GM21737 (cell line): ENCODE results near the gene UGGT2.
"Not testable (repeated sequence)": the region's sequence is repeated elsewhere in the genome, so short reads cannot be mapped to it uniquely, and the experiment has no call there.

Experiments used
- ATAC-seq: cut with Tn5 transposase; IDR thresholded peaks from one replicate; pipeline ENCODE4 v1.9.1; 2021; ENCODE audit warnings: mild to moderate bottlenecking, moderate library complexity; ENCODE audit not compliant: unreplicated experiment

UGGT2 gene

GRCh38 chr13:96053003-96053703, at the start of gene UGGT2:
TSS of gene UGGT2 (minus strand) at chr13:96053401. CDS start at chr13:96053312, 89 bp downstream.
- peak; percentile 99 for ATAC-seq

GRCh38 chr13:96100457-96101220, 47.4 kb upstream of the UGGT2 start:
- no peak for ATAC-seq

GRCh38 chr13:96093296-96094006, 40.2 kb upstream of the UGGT2 start:
- ATAC-seq, result no peak

GRCh38 chr13:96091164-96092117, 38.2 kb upstream of the UGGT2 start:
- ATAC-seq, result no peak

DNA sequence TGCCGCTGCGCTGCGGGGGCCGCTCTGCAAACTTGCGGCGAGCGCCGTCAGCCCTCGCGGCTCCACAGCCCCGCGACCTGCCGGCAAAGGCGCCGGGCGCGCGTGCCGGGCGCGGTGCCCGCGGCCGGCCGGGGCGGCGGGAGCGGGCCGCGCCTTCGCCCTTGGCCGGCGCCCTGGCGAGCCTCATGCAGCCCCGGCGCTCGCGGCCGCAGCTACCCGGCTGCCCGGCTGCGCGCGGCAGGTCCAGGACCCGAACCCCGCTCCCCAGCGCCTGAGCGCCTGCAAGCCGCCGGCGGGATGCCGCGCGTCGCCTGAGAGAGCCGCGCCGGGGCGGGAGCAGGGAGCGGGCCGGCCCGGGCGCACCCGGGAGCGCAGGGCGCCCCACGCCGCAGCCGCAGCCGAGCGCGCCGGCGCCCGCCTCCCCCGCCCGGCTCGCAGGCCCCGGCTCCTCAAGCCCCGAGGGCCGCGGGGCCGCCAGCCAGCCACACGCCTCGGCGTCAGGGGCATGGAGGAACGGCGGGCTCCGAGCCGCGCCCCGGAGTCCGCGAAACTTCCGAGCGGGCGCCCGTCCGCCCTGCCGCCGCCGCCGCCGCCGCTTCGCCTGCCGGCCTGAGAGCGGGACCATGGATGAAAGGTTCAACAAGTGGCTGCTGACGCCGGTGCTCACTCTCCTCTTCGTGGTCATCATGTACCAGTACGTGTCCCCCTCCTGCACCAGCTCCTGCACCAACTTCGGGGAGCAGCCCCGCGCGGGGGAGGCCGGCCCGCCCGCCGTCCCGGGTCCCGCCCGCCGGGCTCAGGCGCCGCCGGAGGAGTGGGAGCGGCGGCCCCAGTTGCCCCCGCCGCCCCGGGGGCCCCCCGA, 37.3 kb upstream of the UGGT2 start:
- no peak for ATAC-seq

DNA sequence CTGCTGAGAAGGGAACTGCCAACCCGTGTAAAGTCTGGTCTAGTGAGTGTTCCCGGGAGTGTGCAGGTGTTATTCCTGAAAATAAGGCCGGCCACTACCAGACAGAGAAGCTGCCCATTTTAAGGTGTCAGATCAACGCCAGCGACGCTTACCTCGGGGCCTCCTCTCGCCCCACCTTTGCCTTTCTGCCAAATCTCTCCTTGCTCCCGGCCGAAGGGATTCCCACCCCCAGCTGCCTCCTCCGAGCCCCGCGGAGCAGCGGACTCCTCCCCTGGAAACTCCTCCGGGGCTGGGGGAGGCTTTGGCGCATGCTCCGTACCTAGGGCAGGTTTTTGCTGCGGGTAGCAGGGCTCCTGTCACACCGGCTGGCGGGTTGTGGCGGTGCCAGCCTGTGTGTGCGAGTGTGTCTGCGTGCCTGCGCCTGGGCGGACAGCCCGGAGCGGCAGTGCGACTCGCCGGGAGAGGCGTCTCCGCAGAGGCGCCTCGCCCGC, 36.6 kb upstream of the UGGT2 start, which contains the start of gene HS6ST3:
Gene HS6ST3 (plus strand): TSS at position 359 of the 491 bp plus-strand sequence.
- no peak for ATAC-seq

DNA sequence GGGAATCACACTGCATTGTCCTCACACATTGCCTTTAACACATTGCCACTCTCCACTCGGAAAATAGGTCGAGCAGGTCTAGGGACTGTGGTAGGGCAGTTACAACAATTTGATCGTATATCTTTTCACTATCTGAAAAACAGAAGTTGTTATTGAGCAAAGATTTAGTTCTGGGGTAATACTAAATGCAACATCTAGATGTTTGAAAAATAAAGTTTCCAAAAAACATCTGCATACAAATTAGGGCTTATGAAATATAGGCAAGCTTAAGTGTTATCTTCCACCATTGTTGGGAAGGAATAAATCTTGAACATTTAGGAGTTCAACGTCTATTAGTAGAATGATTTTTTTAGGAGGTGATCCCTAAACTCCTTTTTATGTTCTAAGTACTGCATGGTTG, 35.9 kb upstream of the UGGT2 start:
- no peak for ATAC-seq

DNA sequence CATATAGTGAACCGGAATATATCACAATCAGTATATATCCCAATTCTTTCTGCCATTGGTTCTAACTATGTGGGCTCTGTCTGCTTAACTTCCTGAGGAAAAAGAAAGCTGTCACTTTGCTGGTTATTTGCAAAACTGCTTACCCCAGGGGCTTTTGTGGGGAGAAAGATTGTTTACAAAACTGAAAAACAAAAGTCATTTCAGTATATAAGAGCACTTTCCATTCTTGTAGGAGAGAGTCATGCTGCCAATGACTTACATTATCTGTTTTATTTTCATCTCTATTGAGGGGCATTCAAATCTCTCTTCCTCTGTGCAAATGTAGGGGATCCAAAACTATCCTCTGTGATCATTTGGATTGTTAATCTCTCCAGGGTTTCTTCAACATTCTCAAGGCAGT, 33.5 kb upstream of the UGGT2 start:
- ATAC-seq, result no peak

DNA sequence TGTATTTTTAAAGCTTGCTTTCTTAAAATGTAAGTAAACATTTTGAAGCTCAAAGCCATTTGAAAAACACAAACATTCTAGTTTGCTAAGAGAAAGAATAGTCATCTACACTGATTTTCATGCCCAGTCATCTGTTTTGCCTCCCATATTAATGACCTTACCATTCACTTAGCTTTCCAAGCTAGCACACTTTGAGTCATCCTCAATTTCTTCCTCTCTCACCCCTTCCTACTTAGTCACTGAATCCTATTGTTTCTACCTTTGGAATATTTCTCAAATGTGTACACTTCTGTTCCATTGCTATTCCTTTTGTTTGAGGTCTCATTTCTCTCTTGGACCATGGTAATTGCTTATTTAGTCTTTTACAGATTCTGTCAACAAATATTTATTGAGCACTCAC, 29.4 kb upstream of the UGGT2 start:
- no peak for ATAC-seq

GRCh38 chr13:96081888-96082287, 28.7 kb upstream of the UGGT2 start:
- ATAC-seq, result no peak

- ATAC-seq, result no peak
Observed at GRCh38 chr13:96080676-96081075, 27.5 kb upstream of the UGGT2 start.

GRCh38 chr13:96075953-96076543, 22.8 kb upstream of the UGGT2 start:
- ATAC-seq, result no peak

- ATAC-seq, result no peak
Observed at GRCh38 chr13:96072392-96072791, 19.2 kb upstream of the UGGT2 start.

GRCh38 chr13:96071504-96071903, 18.3 kb upstream of the UGGT2 start:
- no peak for ATAC-seq

- ATAC-seq, result no peak
Observed at GRCh38 chr13:96068729-96069128, 15.5 kb upstream of the UGGT2 start.

DNA sequence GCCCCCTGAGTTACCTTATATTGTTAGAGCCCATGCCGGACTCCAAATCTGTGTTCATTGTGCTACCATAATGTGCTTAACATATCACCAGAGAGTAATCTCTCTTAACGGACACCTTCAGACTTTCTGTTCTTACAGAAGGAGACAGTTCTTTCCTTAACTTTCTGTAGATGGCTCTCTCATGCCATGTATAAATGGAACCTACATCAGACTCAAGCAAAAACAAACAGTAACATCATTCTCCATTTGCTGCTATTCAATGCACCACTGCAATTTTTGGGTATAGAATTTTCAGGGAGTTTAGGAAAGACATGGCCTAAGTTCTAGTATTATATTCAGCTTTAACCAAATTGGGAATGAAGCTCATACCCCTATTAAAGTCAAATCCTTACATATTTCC, 12.6 kb upstream of the UGGT2 start:
- no peak for ATAC-seq

- peak; percentile 48 for ATAC-seq
Observed at GRCh38 chr13:96052656-96053002, 572 bp downstream of the UGGT2 start.

GRCh38 chr13:96051946-96052345, 1.3 kb downstream of the UGGT2 start:
- not testable (repeated sequence) for ATAC-seq

- not testable (repeated sequence) for ATAC-seq
Observed at GRCh38 chr13:96051491-96051890, 1.7 kb downstream of the UGGT2 start.
